Ovary (tissue), 3 donors: ENCODE measurements around the gene SH3BP4.

ENCODE experiments used
- EP300 ChIP-seq: sonication (generic); formaldehyde crosslinking; IDR thresholded peaks from one replicate; pipeline ENCODE4 v1.6.1; 2017; ENCODE audit warnings: antibody characterized with exemption
- POLR2A ChIP-seq: fragments of 450-650 bp; IDR thresholded peaks from one replicate; pipeline ENCODE4 v1.6.1; 2017; ENCODE audit warnings: antibody characterized with exemption, mild to moderate bottlenecking, moderate library complexity
- TF ChIP-seq, protein P1 (sequence below), 3 donors: fragments of 450-650 bp in 2 of 3; fragments of 200-600 bp in 1 of 3; IDR thresholded peaks; one replicate each; pipeline versions ENCODE4 v1.5.1 to v1.8.0; 2016 to 2022; ENCODE audit warnings: antibody characterized with exemption in 3 of 3, mild to moderate bottlenecking in 1 of 3
- donor health status: DM: no; HTN: no; CAD: no.

GRCh38 chr2:234947556-234947955, 4.3 kb upstream of the SH3BP4 start:
- TF ChIP-seq, protein P1, sequence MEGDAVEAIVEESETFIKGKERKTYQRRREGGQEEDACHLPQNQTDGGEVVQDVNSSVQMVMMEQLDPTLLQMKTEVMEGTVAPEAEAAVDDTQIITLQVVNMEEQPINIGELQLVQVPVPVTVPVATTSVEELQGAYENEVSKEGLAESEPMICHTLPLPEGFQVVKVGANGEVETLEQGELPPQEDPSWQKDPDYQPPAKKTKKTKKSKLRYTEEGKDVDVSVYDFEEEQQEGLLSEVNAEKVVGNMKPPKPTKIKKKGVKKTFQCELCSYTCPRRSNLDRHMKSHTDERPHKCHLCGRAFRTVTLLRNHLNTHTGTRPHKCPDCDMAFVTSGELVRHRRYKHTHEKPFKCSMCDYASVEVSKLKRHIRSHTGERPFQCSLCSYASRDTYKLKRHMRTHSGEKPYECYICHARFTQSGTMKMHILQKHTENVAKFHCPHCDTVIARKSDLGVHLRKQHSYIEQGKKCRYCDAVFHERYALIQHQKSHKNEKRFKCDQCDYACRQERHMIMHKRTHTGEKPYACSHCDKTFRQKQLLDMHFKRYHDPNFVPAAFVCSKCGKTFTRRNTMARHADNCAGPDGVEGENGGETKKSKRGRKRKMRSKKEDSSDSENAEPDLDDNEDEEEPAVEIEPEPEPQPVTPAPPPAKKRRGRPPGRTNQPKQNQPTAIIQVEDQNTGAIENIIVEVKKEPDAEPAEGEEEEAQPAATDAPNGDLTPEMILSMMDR (IDR thresholded peaks at IDR 0.05), result no peak
- TF ChIP-seq POLR2A, result no peak
- TF ChIP-seq EP300, result no peak
